Osteocyte (in vitro differentiated cells): Measurements from ENCODE around the gene ROR1. TPM values are rescaled to one million over a fixed set of nuclear protein-coding genes. Genes with fewer than 3 reads are reported as not detected.
A peak's percentile ranks its signal among the peaks of the same experiment; 100 is the strongest.

Experiments used
- DNase-seq: peaks from one replicate; pipeline ENCODE4 v3.0.0; 2021; ENCODE audit warnings: mixed read lengths; ENCODE audit not compliant: unreplicated experiment; ENCODE audit errors: extremely low spot score
- H3K27ac Mint-ChIP-seq: one replicate; pipeline ENCODE4 v1.8.0; 2021; ENCODE audit warnings: mild to moderate bottlenecking, mixed read lengths; ENCODE audit not compliant: unreplicated experiment
- H3K27me3 Mint-ChIP-seq: one replicate; pipeline ENCODE4 v1.8.0; 2021; ENCODE audit warnings: mixed read lengths; ENCODE audit not compliant: unreplicated experiment
- H3K36me3 Mint-ChIP-seq: one replicate; pipeline ENCODE4 v1.8.0; 2021; ENCODE audit warnings: mixed read lengths; ENCODE audit not compliant: unreplicated experiment
- H3K4me1 Mint-ChIP-seq: one replicate; pipeline ENCODE4 v1.8.0; 2021; ENCODE audit warnings: mixed read lengths; ENCODE audit not compliant: unreplicated experiment
- H3K4me3 Mint-ChIP-seq: one replicate; pipeline ENCODE4 v1.8.0; 2021; ENCODE audit warnings: mild to moderate bottlenecking, moderate library complexity, mixed read lengths; ENCODE audit not compliant: unreplicated experiment
- H3K9me3 Mint-ChIP-seq: one replicate; pipeline ENCODE4 v1.8.0; 2021; ENCODE audit warnings: mixed read lengths; ENCODE audit not compliant: unreplicated experiment
- CTCF ChIP-seq: fragments of 200-600 bp; sonication (generic); IDR thresholded peaks from 2 replicates; pipeline ENCODE4 v1.5.0; 2021; ENCODE audit warnings: antibody characterized with exemption, mild to moderate bottlenecking, moderate library complexity
- total RNA-seq: library from RNA; stranded (reverse); gene quantifications from 2 replicates; pipeline ENCODE4 v1.2.1, GENCODE V29; 2021

The ROR1 gene
- total RNA-seq, 1 donor from 2014 or later, result 20.6 TPM

GRCh38 chr1:63973005-63973419 is 199.2 kb downstream of the ROR1 start:
- Mint-ChIP-seq H3K36me3 (peaks cover 12% of the 10 kb centered on the region), H3K27ac (no peak overlapping the region), H3K27me3 (no peaks in the 10 kb centered on the region), H3K9me3 (peaks cover 5% of the 10 kb centered on the region), H3K4me3 (no peak overlapping the region), H3K4me1 (peaks cover 31% of the 10 kb centered on the region)
- no peak for TF ChIP-seq CTCF
- DNase-seq, result no peak

GRCh38 chr1:63974966-63975365 is 201.1 kb downstream of the ROR1 start:
- Mint-ChIP-seq H3K27me3 (no peaks in the 10 kb centered on the region), H3K4me1 (peaks cover 13% of the 10 kb centered on the region), H3K27ac (no peak overlapping the region), H3K4me3 (no peak overlapping the region), H3K9me3 (no peaks in the 10 kb centered on the region), H3K36me3 (peaks cover 6% of the 10 kb centered on the region)
- no peak for TF ChIP-seq CTCF
- DNase-seq, result no peak

- Mint-ChIP-seq H3K4me3 (no peak overlapping the region), H3K4me1 (peaks cover 8% of the 10 kb centered on the region), H3K9me3 (no peaks in the 10 kb centered on the region), H3K36me3 (peaks cover 4% of the 10 kb centered on the region), H3K27me3 (no peaks in the 10 kb centered on the region), H3K27ac (peak overlapping the region; percentile 5)
- TF ChIP-seq CTCF, result no peak
- no peak for DNase-seq
These were observed 201.7 kb downstream of the ROR1 start for GRCh38 chr1:63975481-63975880.

- Mint-ChIP-seq H3K9me3 (no peaks in the 10 kb centered on the region), H3K36me3 (peaks cover 4% of the 10 kb centered on the region), H3K4me3 (no peak overlapping the region), H3K4me1 (peaks cover 8% of the 10 kb centered on the region), H3K27ac (peak overlapping the region; percentile 5), H3K27me3 (no peaks in the 10 kb centered on the region)
- no peak for TF ChIP-seq CTCF
- no peak for DNase-seq
These were observed 202.2 kb downstream of the ROR1 start for GRCh38 chr1:63976006-63976405.

- no peak overlapping the region for H3K27ac Mint-ChIP-seq
- no peaks in the 10 kb centered on the region for H3K27me3 Mint-ChIP-seq
- H3K4me1 Mint-ChIP-seq, result peaks cover 14% of the 10 kb centered on the region
- TF ChIP-seq CTCF, result no peak
- H3K36me3 Mint-ChIP-seq, result peaks cover 4% of the 10 kb centered on the region
- H3K9me3 Mint-ChIP-seq, result no peaks in the 10 kb centered on the region
- no peak for DNase-seq
- no peak overlapping the region for H3K4me3 Mint-ChIP-seq
These were observed 203.6 kb downstream of the ROR1 start for GRCh38 chr1:63977466-63977865.
